HEK293 (cell line): ENCODE data around the gene ZFHX2.
A peak's percentile ranks its signal among the peaks of the same experiment; 100 is the strongest.

Experiments
- GLI4 ChIP-seq: fragments of 450-650 bp; formaldehyde crosslinking; IDR thresholded peaks from 2 replicates; pipeline ENCODE4 v1.5.1; 2016; ENCODE audit warnings: missing biosample characterization, missing genetic modification characterization
- GLIS1 ChIP-seq: fragments of 450-650 bp; formaldehyde crosslinking; IDR thresholded peaks from 2 replicates; pipeline ENCODE4 v1.5.1; 2016; ENCODE audit warnings: missing biosample characterization, missing genetic modification characterization
- IKZF3 ChIP-seq: fragments of 450-650 bp; IDR thresholded peaks from 2 replicates; pipeline ENCODE4 v1.5.0; 2018; ENCODE audit warnings: missing biosample characterization, mild to moderate bottlenecking, missing genetic modification characterization, moderate library complexity
- KLF10 ChIP-seq: fragments of 450-650 bp; IDR thresholded peaks from 2 replicates; pipeline ENCODE4 v1.5.1; 2018; ENCODE audit warnings: missing biosample characterization, mild to moderate bottlenecking, missing genetic modification characterization
- KLF7 ChIP-seq: fragments of 450-650 bp; formaldehyde crosslinking; IDR thresholded peaks from 2 replicates; pipeline ENCODE4 v1.5.1; 2016; ENCODE audit warnings: missing biosample characterization, missing genetic modification characterization, borderline replicate concordance
- KLF9 ChIP-seq: fragments of 450-650 bp; formaldehyde crosslinking; IDR thresholded peaks from 2 replicates; pipeline ENCODE4 v1.5.1; 2016; ENCODE audit warnings: missing biosample characterization, missing genetic modification characterization, low read depth
- SP7 ChIP-seq: fragments of 450-650 bp; formaldehyde crosslinking; IDR thresholded peaks from 2 replicates; pipeline ENCODE4 v1.5.1; 2016; ENCODE audit warnings: missing biosample characterization, missing genetic modification characterization
- TCF7L2 ChIP-seq: IDR thresholded peaks from 2 replicates; pipeline ENCODE4 v1.6.1; 2011; ENCODE audit warnings: low read depth, mild to moderate bottlenecking, inconsistent platforms, low read length, moderate library complexity, borderline replicate concordance
- ZBTB17 ChIP-seq: fragments of 450-650 bp; formaldehyde crosslinking; IDR thresholded peaks from 2 replicates; pipeline ENCODE4 v1.5.1; 2016; ENCODE audit warnings: missing biosample characterization, missing genetic modification characterization
- ZBTB20 ChIP-seq: fragments of 450-650 bp; formaldehyde crosslinking; IDR thresholded peaks from 2 replicates; pipeline ENCODE4 v1.5.1; 2016; ENCODE audit warnings: missing biosample characterization, missing genetic modification characterization
- ZBTB7A ChIP-seq: fragments of 450-650 bp; formaldehyde crosslinking; IDR thresholded peaks from 2 replicates; pipeline ENCODE4 v1.5.1; 2016; ENCODE audit warnings: low read depth, missing biosample characterization, missing genetic modification characterization
- ZNF157 ChIP-seq: fragments of 450-650 bp; formaldehyde crosslinking; IDR thresholded peaks from 2 replicates; pipeline ENCODE4 v1.5.1; 2016; ENCODE audit warnings: missing biosample characterization, missing genetic modification characterization
- ZNF175 ChIP-seq: fragments of 450-650 bp; formaldehyde crosslinking; IDR thresholded peaks from 2 replicates; pipeline ENCODE4 v1.5.1; 2016; ENCODE audit warnings: missing biosample characterization, missing genetic modification characterization
- ZNF214 ChIP-seq: fragments of 450-650 bp; formaldehyde crosslinking; IDR thresholded peaks from 2 replicates; pipeline ENCODE4 v1.5.1; 2017; ENCODE audit warnings: missing biosample characterization, mild to moderate bottlenecking, missing genetic modification characterization, borderline replicate concordance
- ZNF391 ChIP-seq: fragments of 450-650 bp; formaldehyde crosslinking; IDR thresholded peaks from 2 replicates; pipeline ENCODE4 v1.5.1; 2016; ENCODE audit warnings: low read depth, missing biosample characterization, missing genetic modification characterization, borderline replicate concordance
- ZNF394 ChIP-seq: fragments of 450-650 bp; formaldehyde crosslinking; IDR thresholded peaks from 2 replicates; pipeline ENCODE4 v1.5.1; 2016; ENCODE audit warnings: missing biosample characterization, missing genetic modification characterization, mild to moderate bottlenecking, moderate library complexity, borderline replicate concordance
- ZNF426 ChIP-seq: fragments of 450-650 bp; formaldehyde crosslinking; IDR thresholded peaks from 2 replicates; pipeline ENCODE4 v1.5.1; 2017; ENCODE audit warnings: missing biosample characterization, missing genetic modification characterization, mild to moderate bottlenecking, inconsistent platforms, moderate library complexity
- ZNF521 ChIP-seq: fragments of 450-650 bp; formaldehyde crosslinking; IDR thresholded peaks from 2 replicates; pipeline ENCODE4 v1.5.1; 2017; ENCODE audit warnings: missing biosample characterization, mild to moderate bottlenecking, missing genetic modification characterization
- ZNF560 ChIP-seq: fragments of 450-650 bp; formaldehyde crosslinking; IDR thresholded peaks from 2 replicates; pipeline ENCODE4 v1.5.1; 2017; ENCODE audit warnings: missing biosample characterization, missing genetic modification characterization, borderline replicate concordance
- ZNF629 ChIP-seq: fragments of 450-650 bp; formaldehyde crosslinking; IDR thresholded peaks from 2 replicates; pipeline ENCODE4 v1.5.1; 2017; ENCODE audit warnings: missing biosample characterization, missing genetic modification characterization
- ZNF670 ChIP-seq: fragments of 450-650 bp; formaldehyde crosslinking; IDR thresholded peaks from 2 replicates; pipeline ENCODE4 v1.5.1; 2016; ENCODE audit warnings: missing biosample characterization, missing genetic modification characterization, low read depth
- ZNF701 ChIP-seq: fragments of 450-650 bp; formaldehyde crosslinking; IDR thresholded peaks from 2 replicates; pipeline ENCODE4 v1.5.1; 2016; ENCODE audit warnings: missing biosample characterization, missing genetic modification characterization
- ZNF76 ChIP-seq: fragments of 450-650 bp; formaldehyde crosslinking; IDR thresholded peaks from 2 replicates; pipeline ENCODE4; 2016; ENCODE audit warnings: low read depth, missing biosample characterization, missing genetic modification characterization, borderline replicate concordance
- ZNF776 ChIP-seq: fragments of 450-650 bp; formaldehyde crosslinking; IDR thresholded peaks from 2 replicates; pipeline ENCODE4 v1.5.0; 2017; ENCODE audit warnings: missing biosample characterization, missing genetic modification characterization, borderline replicate concordance
- ZNF792 ChIP-seq: fragments of 450-650 bp; formaldehyde crosslinking; IDR thresholded peaks from 2 replicates; pipeline ENCODE4 v1.5.1; 2016; ENCODE audit warnings: missing biosample characterization, missing genetic modification characterization
- ZNF843 ChIP-seq: fragments of 450-650 bp; formaldehyde crosslinking; IDR thresholded peaks from 2 replicates; pipeline ENCODE4 v1.5.1; 2016; ENCODE audit warnings: missing biosample characterization, missing genetic modification characterization
- TF ChIP-seq, protein P1 (sequence below): fragments of 450-650 bp; formaldehyde crosslinking; IDR thresholded peaks from 2 replicates; pipeline ENCODE4 v1.5.1; 2016; ENCODE audit warnings: missing biosample characterization, missing genetic modification characterization
- TF ChIP-seq, protein P2 (sequence below): fragments of 450-650 bp; formaldehyde crosslinking; IDR thresholded peaks from 2 replicates; pipeline ENCODE4 v1.5.1; 2016; ENCODE audit warnings: missing biosample characterization, missing genetic modification characterization
- TF ChIP-seq, protein P3 (sequence below): fragments of 450-650 bp; formaldehyde crosslinking; optimal IDR thresholded peaks from 2 replicates; pipeline ENCODE3; 2016; ENCODE audit warnings: missing biosample characterization, mild to moderate bottlenecking, missing genetic modification characterization
- TF ChIP-seq, protein P4 (sequence below): fragments of 450-650 bp; formaldehyde crosslinking; conservative IDR thresholded peaks from 2 replicates; pipeline ENCODE4 v1.5.1; 2016; ENCODE audit warnings: low read depth, missing biosample characterization, missing genetic modification characterization

Gene ZFHX2

DNA sequence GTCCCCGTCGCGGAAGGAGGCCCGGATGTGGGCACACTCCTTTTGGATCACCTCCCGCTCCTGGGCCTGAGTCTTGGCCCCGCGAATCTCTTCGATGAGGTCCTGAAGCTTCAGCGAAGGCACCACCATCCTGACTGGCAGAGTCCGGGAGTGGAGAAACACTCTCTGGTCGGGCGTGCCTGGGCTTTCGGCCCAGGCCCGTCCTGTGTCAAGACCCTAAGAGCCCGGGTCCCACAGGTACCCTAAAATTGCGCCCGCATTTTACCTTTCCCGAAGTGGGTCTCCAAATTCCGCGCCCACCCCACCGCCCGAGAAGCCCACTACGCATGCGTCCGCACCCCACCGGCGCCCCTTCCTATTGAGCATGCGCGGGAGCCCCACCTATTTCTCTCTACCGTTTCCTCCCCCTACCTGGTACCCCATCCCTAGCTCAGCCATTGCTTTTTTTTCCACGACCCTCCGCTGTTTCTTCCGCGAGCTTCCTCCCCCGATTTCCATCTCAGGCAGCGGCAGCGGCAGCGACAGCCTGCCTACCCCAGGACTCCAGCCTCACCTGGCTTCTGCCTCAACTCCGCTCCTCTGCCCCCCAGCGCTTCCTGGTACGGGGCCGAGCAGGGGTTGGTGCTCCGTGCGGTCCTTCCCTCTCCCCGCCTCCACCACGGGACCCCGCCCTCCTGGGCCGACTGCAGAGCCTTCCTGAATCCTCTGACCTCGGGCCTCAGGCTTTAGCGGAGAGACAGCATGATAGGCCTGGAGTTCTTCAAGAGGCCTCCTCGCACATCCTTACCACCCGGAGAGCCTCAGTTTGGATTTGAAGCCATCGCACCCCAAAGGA is 15.8 kb upstream of the ZFHX2 start, which contains the start of gene AP1G2 (continued):
- TF ChIP-seq KLF9 (tag by site-specific recombination) (peak; percentile 81), IKZF3 (peak; percentile 75), ZNF521 (tag by site-specific recombination) (no peak), ZNF701 (tag by site-specific recombination) (no peak), SP7 (tag by site-specific recombination) (peak; percentile 77), ZNF792 (no peak), ZNF776 (tag by site-specific recombination) (no peak), ZNF670 (tag by site-specific recombination) (no peak), ZNF214 (tag by site-specific recombination) (no peak), ZBTB20 (peak; percentile 97), ZNF76 (peak; percentile 62; the same call in 1 of the 2 replicates), ZNF426 (tag by site-specific recombination) (no peak), ZNF394 (tag by site-specific recombination) (peak; percentile 46; the same call in 1 of the 2 replicates), KLF10 (tag by site-specific recombination) (peak; percentile 88), ZBTB17 (tag by site-specific recombination) (peak; percentile 98), GLIS1 (tag by site-specific recombination) (peak; percentile 93), KLF7 (peak; percentile 78), ZNF175 (tag by site-specific recombination) (no peak), ZNF157 (no peak), TCF7L2 (no peak), ZNF560 (tag by site-specific recombination) (no peak), ZBTB7A (tag by site-specific recombination) (peak; percentile 91; the same call in 1 of the 2 replicates), ZNF391 (no peak), ZNF629 (tag by site-specific recombination) (peak; percentile 62; the same call in 1 of the 2 replicates), GLI4 (tag by site-specific recombination) (no peak), ZNF843 (tag by site-specific recombination) (no peak)
- TF ChIP-seq, protein P1, sequence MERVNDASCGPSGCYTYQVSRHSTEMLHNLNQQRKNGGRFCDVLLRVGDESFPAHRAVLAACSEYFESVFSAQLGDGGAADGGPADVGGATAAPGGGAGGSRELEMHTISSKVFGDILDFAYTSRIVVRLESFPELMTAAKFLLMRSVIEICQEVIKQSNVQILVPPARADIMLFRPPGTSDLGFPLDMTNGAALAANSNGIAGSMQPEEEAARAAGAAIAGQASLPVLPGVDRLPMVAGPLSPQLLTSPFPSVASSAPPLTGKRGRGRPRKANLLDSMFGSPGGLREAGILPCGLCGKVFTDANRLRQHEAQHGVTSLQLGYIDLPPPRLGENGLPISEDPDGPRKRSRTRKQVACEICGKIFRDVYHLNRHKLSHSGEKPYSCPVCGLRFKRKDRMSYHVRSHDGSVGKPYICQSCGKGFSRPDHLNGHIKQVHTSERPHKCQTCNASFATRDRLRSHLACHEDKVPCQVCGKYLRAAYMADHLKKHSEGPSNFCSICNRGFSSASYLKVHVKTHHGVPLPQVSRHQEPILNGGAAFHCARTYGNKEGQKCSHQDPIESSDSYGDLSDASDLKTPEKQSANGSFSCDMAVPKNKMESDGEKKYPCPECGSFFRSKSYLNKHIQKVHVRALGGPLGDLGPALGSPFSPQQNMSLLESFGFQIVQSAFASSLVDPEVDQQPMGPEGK, result peak; percentile 100
- TF ChIP-seq, protein P2, sequence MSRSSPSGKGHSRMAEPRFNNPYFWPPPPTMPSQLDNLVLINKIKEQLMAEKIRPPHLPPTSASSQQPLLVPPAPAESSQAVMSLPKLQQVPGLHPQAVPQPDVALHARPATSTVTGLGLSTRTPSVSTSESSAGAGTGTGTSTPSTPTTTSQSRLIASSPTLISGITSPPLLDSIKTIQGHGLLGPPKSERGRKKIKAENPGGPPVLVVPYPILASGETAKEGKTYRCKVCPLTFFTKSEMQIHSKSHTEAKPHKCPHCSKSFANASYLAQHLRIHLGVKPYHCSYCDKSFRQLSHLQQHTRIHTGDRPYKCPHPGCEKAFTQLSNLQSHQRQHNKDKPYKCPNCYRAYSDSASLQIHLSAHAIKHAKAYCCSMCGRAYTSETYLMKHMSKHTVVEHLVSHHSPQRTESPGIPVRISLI (tag by site-specific recombination), result no peak
- TF ChIP-seq, protein P3, sequence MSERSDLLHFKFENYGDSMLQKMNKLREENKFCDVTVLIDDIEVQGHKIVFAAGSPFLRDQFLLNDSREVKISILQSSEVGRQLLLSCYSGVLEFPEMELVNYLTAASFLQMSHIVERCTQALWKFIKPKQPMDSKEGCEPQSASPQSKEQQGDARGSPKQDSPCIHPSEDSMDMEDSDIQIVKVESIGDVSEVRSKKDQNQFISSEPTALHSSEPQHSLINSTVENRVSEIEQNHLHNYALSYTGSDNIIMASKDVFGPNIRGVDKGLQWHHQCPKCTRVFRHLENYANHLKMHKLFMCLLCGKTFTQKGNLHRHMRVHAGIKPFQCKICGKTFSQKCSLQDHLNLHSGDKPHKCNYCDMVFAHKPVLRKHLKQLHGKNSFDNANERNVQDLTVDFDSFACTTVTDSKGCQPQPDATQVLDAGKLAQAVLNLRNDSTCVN (tag by site-specific recombination), result peak; percentile 61
- TF ChIP-seq, protein P4, sequence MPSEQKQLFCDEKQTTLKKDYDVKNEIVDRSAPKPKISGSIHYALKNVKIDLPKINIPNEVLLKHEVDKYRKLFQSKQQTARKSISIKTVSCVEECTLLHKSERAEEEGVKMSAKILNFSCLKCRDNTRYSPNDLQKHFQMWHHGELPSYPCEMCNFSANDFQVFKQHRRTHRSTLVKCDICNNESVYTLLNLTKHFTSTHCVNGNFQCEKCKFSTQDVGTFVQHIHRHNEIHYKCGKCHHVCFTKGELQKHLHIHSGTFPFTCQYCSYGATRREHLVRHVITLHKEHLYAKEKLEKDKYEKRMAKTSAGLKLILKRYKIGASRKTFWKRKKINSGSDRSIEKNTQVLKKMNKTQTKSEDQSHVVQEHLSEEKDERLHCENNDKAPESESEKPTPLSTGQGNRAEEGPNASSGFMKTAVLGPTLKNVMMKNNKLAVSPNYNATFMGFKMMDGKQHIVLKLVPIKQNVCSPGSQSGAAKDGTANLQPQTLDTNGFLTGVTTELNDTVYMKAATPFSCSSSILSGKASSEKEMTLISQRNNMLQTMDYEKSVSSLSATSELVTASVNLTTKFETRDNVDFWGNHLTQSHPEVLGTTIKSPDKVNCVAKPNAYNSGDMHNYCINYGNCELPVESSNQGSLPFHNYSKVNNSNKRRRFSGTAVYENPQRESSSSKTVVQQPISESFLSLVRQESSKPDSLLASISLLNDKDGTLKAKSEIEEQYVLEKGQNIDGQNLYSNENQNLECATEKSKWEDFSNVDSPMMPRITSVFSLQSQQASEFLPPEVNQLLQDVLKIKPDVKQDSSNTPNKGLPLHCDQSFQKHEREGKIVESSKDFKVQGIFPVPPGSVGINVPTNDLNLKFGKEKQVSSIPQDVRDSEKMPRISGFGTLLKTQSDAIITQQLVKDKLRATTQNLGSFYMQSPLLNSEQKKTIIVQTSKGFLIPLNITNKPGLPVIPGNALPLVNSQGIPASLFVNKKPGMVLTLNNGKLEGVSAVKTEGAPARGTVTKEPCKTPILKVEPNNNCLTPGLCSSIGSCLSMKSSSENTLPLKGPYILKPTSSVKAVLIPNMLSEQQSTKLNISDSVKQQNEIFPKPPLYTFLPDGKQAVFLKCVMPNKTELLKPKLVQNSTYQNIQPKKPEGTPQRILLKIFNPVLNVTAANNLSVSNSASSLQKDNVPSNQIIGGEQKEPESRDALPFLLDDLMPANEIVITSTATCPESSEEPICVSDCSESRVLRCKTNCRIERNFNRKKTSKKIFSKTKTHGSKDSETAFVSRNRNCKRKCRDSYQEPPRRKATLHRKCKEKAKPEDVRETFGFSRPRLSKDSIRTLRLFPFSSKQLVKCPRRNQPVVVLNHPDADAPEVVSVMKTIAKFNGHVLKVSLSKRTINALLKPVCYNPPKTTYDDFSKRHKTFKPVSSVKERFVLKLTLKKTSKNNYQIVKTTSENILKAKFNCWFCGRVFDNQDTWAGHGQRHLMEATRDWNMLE (tag by site-specific recombination), result 0 out of 2 replicates have a peak, but pooled peaks have one; percentile 27
